Fibroblast of lung (primary cell): Measurements from ENCODE around the gene VAMP1. TPM values are rescaled to one million over a fixed set of nuclear protein-coding genes. Genes with fewer than 3 reads are reported as not detected.

Source experiments
- DNase-seq, 2 donors: peaks; one replicate each; pipeline versions ENCODE4 v3.0.0 to v3.0.0-alpha.2; 2010; ENCODE audit warnings: low read depth in 2 of 2
- H2AFZ ChIP-seq: 2 replicates; pipeline ENCODE4 v1.5.1; 2012; ENCODE audit warnings: low read length, control low read depth, inconsistent platforms
- H3K27ac ChIP-seq: 2 replicates; pipeline ENCODE4 v1.5.1; 2011; ENCODE audit warnings: low read length, control low read depth; ENCODE audit not compliant: insufficient read depth
- H3K27me3 ChIP-seq: 2 replicates; pipeline ENCODE4 v1.5.1; 2011; ENCODE audit warnings: mild to moderate bottlenecking, low read length; ENCODE audit not compliant: control insufficient read depth, insufficient read depth
- H3K36me3 ChIP-seq: 2 replicates; pipeline ENCODE4 v1.5.1; 2011; ENCODE audit warnings: low read length; ENCODE audit not compliant: control insufficient read depth, insufficient read depth
- H3K4me1 ChIP-seq: 2 replicates; pipeline ENCODE4 v1.5.1; 2011; ENCODE audit warnings: low read length; ENCODE audit not compliant: control insufficient read depth, insufficient read depth; ENCODE audit errors: extremely low read depth
- H3K4me2 ChIP-seq: 2 replicates; pipeline ENCODE4 v1.5.1; 2011; ENCODE audit warnings: low read length, control low read depth; ENCODE audit not compliant: insufficient read depth; ENCODE audit errors: extremely low read depth
- H3K4me3 ChIP-seq, 4 experiments: fragments of 200-600 bp in 1 of 4; sonication (generic) in 1 of 4; replicated peaks in 1 of 4; 2 replicates each; pipeline ENCODE4 v1.5.1; 2011 to 2016; ENCODE audit warnings: low read length in 4 of 4, low read depth in 3 of 4, mild to moderate bottlenecking in 3 of 4, control low read depth in 2 of 4, inconsistent platforms in 1 of 4, mixed read lengths in 1 of 4; ENCODE audit not compliant: insufficient read depth in 1 of 4; ENCODE audit errors: control extremely low read depth in 1 of 4
- H3K79me2 ChIP-seq: 2 replicates; pipeline ENCODE4 v1.5.1; 2012; ENCODE audit warnings: mild to moderate bottlenecking, low read length, inconsistent platforms; ENCODE audit not compliant: control insufficient read depth, insufficient read depth
- H3K9ac ChIP-seq: 2 replicates; pipeline ENCODE4 v1.5.1; 2011; ENCODE audit warnings: mild to moderate bottlenecking, low read length, control low read depth; ENCODE audit not compliant: insufficient read depth
- H3K9me3 ChIP-seq: 2 replicates; pipeline ENCODE4 v1.5.1; 2012; ENCODE audit warnings: low read depth, low read length; ENCODE audit not compliant: control insufficient read depth, insufficient read depth
- H4K20me1 ChIP-seq: 2 replicates; pipeline ENCODE4 v1.5.1; 2011; ENCODE audit warnings: low read length; ENCODE audit not compliant: control insufficient read depth, insufficient read depth; ENCODE audit errors: extremely low read depth
- CTCF ChIP-seq, 2 donors: IDR thresholded peaks in 1 of 2; conservative IDR thresholded peaks in 1 of 2; 1 replicate in 1 of 2; 2 replicates in 1 of 2; pipeline ENCODE4 v1.5.1; 2011 to 2012; ENCODE audit warnings: low read length in 2 of 2, control low read depth in 1 of 2, inconsistent platforms in 1 of 2, low read depth in 1 of 2, mild to moderate bottlenecking in 1 of 2
- EZH2 ChIP-seq: IDR thresholded peaks from 2 replicates; pipeline ENCODE4 v1.5.1; 2012; ENCODE audit warnings: low read length, control low read depth, mild to moderate bottlenecking; ENCODE audit errors: missing control alignments
- polyA plus RNA-seq, 2 donors: library from polyadenylated mRNA; depleted of rRNA in 1 of 2; stranded (reverse) in 1 of 2; unstranded in 1 of 2; fragments of >200 nt; gene quantifications; 2 replicates each; pipeline ENCODE4 v1.2.1, GENCODE V29; 2011 to 2012; ENCODE audit warnings: missing spikeins in 1 of 2
- total RNA-seq: library from RNA; depleted of rRNA; stranded (reverse); fragments of >200 nt; gene quantifications from 2 replicates; pipeline ENCODE4 v1.2.1, GENCODE V29; 2014

VAMP1 gene
- total and polyA plus RNA-seq, 2 donors (not counting 1 experiment from before 2014, with no cell fraction given): 14.9 to 20.3 TPM

GRCh38 chr12:6437586-6437985, 32.9 kb downstream of the VAMP1 start:
- H3K4me3 ChIP-seq: no peak overlapping the region

GRCh38 chr12:6435961-6436715, 34.3 kb downstream of the VAMP1 start:
- Histone ChIP-seq H3K36me3 (no peaks in the 10 kb centered on the region), H3K27me3 (no peaks in the 10 kb centered on the region), H3K79me2 (no peaks in the 10 kb centered on the region), H3K9ac (no peak overlapping the region), H3K4me1 (peaks cover 6% of the 10 kb centered on the region), H3K27ac (no peak overlapping the region), H3K4me3 (no peak overlapping the region), H2AFZ (no peak overlapping the region), H3K4me2 (no peak overlapping the region), H3K9me3 (no peaks in the 10 kb centered on the region), H4K20me1 (no peaks in the 10 kb centered on the region)
- no peak for DNase-seq
- TF ChIP-seq CTCF (conservative IDR thresholded peaks at IDR 0.05 in 1 of 2, IDR thresholded peaks at IDR 0.05 in 1 of 2; ENCODE audit: low read depth in 1 of 2, low read length in 2 of 2) (no peak), EZH2 (no peak)

More at GRCh38 chr12:6437586-6437985, 32.9 kb downstream of the VAMP1 start:
- Histone ChIP-seq H3K36me3 (no peaks in the 10 kb centered on the region), H4K20me1 (no peaks in the 10 kb centered on the region), H3K9me3 (no peaks in the 10 kb centered on the region), H3K27me3 (no peaks in the 10 kb centered on the region), H3K4me2 (no peak overlapping the region), H2AFZ (no peak overlapping the region), H3K27ac (no peak overlapping the region), H3K79me2 (no peaks in the 10 kb centered on the region), H3K4me1 (no peaks in the 10 kb centered on the region), H3K9ac (no peak overlapping the region)
- no peak for DNase-seq
- TF ChIP-seq EZH2: no peak
- no peak for TF ChIP-seq CTCF (conservative IDR thresholded peaks at IDR 0.05 in 1 of 2, IDR thresholded peaks at IDR 0.05 in 1 of 2; ENCODE audit: low read depth in 1 of 2, low read length in 2 of 2)

- TF ChIP-seq CTCF (conservative IDR thresholded peaks at IDR 0.05 in 1 of 2, IDR thresholded peaks at IDR 0.05 in 1 of 2; ENCODE audit: low read depth in 1 of 2, low read length in 2 of 2) (no peak), EZH2 (no peak)
- H2AFZ ChIP-seq: no peak overlapping the region
- no peak overlapping the region for H3K4me3 ChIP-seq
- H3K36me3 ChIP-seq: no peaks in the 10 kb centered on the region
- H3K9me3 ChIP-seq: no peaks in the 10 kb centered on the region
- H3K9ac ChIP-seq: no peak overlapping the region
- peak in 1 of 2 donors; percentile 43 for DNase-seq
- no peaks in the 10 kb centered on the region for H3K79me2 ChIP-seq
- no peaks in the 10 kb centered on the region for H3K27me3 ChIP-seq
- no peak overlapping the region for H3K4me2 ChIP-seq
- no peak overlapping the region for H3K27ac ChIP-seq
- H4K20me1 ChIP-seq: no peaks in the 10 kb centered on the region
- H3K4me1 ChIP-seq: peaks cover 13% of the 10 kb centered on the region
Observed at GRCh38 chr12:6434205-6435140, 36.0 kb downstream of the VAMP1 start.
